ENCODE data around the gene ZSWIM6. TPM values are rescaled to one million over a fixed set of nuclear protein-coding genes. Genes with fewer than 3 reads are reported as not detected.

Gene ZSWIM6
- total and polyA plus RNA-seq, 2 experiments from 2014 or later, result 3.9 to 6.0 TPM

- Histone ChIP-seq H3K9me2 (ENCODE audit: insufficient read depth) (no peaks in the 10 kb centered on the region), H3F3A (replicated peaks; ENCODE audit: low read depth) (no peaks in the 10 kb centered on the region), H3K36me3 (ENCODE audit: insufficient read depth) (no peaks in the 10 kb centered on the region), H3K27me3 (ENCODE audit: insufficient read depth) (no peaks in the 10 kb centered on the region), H3K4me1 (ENCODE audit: insufficient read depth) (peaks cover 57% of the 10 kb centered on the region), H3K4me3 (peak overlapping the region; percentile 23; the same call in 1 of the 2 replicates), H4K20me1 (replicated peaks; ENCODE audit: insufficient read depth) (no peaks in the 10 kb centered on the region), H3K27ac (ENCODE audit: low read depth) (peak overlapping the region; percentile 86), H3K79me2 (replicated peaks; ENCODE audit: insufficient read depth) (peaks cover 50% of the 10 kb centered on the region), H3K4me2 (peak overlapping the region; percentile 65), H2AFZ (no peak overlapping the region)
- Mint-ChIP-seq H3K4me1 (peaks cover 53% of the 10 kb centered on the region), H3K9me3 (peaks cover 4% of the 10 kb centered on the region; the same call in 2 of the 3 replicates), H3K27me3 (ENCODE audit: insufficient read depth, low read depth, poor library complexity) (peaks cover 5% of the 10 kb centered on the region), H3K27ac (peak overlapping the region; percentile 3; the same call in 1 of the 2 replicates), H3K36me3 (ENCODE audit: low read depth) (peaks cover 4% of the 10 kb centered on the region; the same call in 2 of the 3 replicates), H3K4me3 (peak overlapping the region; percentile 20; the same call in 1 of the 3 replicates)
- ATAC-seq (peak; percentile 85), DNase-seq (ENCODE audit: low spot score) (no peak)
- TF ChIP-seq STAT1 (IDR thresholded peaks at IDR 0.05; ENCODE audit: unreplicated experiment) (no peak), EZH2 (IDR thresholded peaks at IDR 0.05; ENCODE audit: low read depth, unreplicated experiment) (no peak), CTCF (conservative IDR thresholded peaks at IDR 0.05; ENCODE audit: low read depth in 2 of 2) (peak in 1 of 2 experiments; percentile 35; a peak in 2 of 4 replicates)
These were observed 84.4 kb downstream of the ZSWIM6 start for GRCh38 chr5:61416420-61416819.

- H3K79me2 ChIP-seq (replicated peaks; ENCODE audit: insufficient read depth), result peaks cover 58% of the 10 kb centered on the region
- H3K4me1 ChIP-seq (ENCODE audit: insufficient read depth), result peaks cover 48% of the 10 kb centered on the region
- ATAC-seq (no peak), DNase-seq (ENCODE audit: low spot score) (no peak)
- H4K20me1 ChIP-seq (replicated peaks; ENCODE audit: insufficient read depth), result no peaks in the 10 kb centered on the region
- H3K27ac ChIP-seq (ENCODE audit: low read depth), result no peak overlapping the region
- no peak overlapping the region for H2AFZ ChIP-seq
- Mint-ChIP-seq H3K27me3 (ENCODE audit: insufficient read depth, low read depth, poor library complexity) (peaks cover 5% of the 10 kb centered on the region), H3K36me3 (ENCODE audit: low read depth) (peaks cover 6% of the 10 kb centered on the region; the same call in 2 of the 3 replicates), H3K9me3 (peaks cover 6% of the 10 kb centered on the region; the same call in 2 of the 3 replicates), H3K4me3 (no peak overlapping the region), H3K27ac (no peak overlapping the region), H3K4me1 (peaks cover 44% of the 10 kb centered on the region)
- no peaks in the 10 kb centered on the region for H3F3A ChIP-seq (replicated peaks; ENCODE audit: low read depth)
- H3K4me2 ChIP-seq, result no peak overlapping the region
- no peaks in the 10 kb centered on the region for H3K9me2 ChIP-seq (ENCODE audit: insufficient read depth)
- no peaks in the 10 kb centered on the region for H3K27me3 ChIP-seq (ENCODE audit: insufficient read depth)
- H3K4me3 ChIP-seq, result no peak overlapping the region
- no peaks in the 10 kb centered on the region for H3K36me3 ChIP-seq (ENCODE audit: insufficient read depth)
- TF ChIP-seq ZNF462 (CRISPR knock-in tag; IDR thresholded peaks at IDR 0.05), result no peak
- no peak for TF ChIP-seq CREB1 (CRISPR knock-in tag; IDR thresholded peaks at IDR 0.05; ENCODE audit: low read depth)
- no peak for TF ChIP-seq STAT1 (IDR thresholded peaks at IDR 0.05; ENCODE audit: unreplicated experiment)
- TF ChIP-seq JUNB (IDR thresholded peaks at IDR 0.05; ENCODE audit: unreplicated experiment), result no peak
- TF ChIP-seq EZH2phosphoT487 (IDR thresholded peaks at IDR 0.05; ENCODE audit: unreplicated experiment), result no peak
- no peak for TF ChIP-seq NANOG (IDR thresholded peaks at IDR 0.05; ENCODE audit: borderline replicate concordance)
- TF ChIP-seq, protein P1, sequence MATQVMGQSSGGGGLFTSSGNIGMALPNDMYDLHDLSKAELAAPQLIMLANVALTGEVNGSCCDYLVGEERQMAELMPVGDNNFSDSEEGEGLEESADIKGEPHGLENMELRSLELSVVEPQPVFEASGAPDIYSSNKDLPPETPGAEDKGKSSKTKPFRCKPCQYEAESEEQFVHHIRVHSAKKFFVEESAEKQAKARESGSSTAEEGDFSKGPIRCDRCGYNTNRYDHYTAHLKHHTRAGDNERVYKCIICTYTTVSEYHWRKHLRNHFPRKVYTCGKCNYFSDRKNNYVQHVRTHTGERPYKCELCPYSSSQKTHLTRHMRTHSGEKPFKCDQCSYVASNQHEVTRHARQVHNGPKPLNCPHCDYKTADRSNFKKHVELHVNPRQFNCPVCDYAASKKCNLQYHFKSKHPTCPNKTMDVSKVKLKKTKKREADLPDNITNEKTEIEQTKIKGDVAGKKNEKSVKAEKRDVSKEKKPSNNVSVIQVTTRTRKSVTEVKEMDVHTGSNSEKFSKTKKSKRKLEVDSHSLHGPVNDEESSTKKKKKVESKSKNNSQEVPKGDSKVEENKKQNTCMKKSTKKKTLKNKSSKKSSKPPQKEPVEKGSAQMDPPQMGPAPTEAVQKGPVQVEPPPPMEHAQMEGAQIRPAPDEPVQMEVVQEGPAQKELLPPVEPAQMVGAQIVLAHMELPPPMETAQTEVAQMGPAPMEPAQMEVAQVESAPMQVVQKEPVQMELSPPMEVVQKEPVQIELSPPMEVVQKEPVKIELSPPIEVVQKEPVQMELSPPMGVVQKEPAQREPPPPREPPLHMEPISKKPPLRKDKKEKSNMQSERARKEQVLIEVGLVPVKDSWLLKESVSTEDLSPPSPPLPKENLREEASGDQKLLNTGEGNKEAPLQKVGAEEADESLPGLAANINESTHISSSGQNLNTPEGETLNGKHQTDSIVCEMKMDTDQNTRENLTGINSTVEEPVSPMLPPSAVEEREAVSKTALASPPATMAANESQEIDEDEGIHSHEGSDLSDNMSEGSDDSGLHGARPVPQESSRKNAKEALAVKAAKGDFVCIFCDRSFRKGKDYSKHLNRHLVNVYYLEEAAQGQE (IDR thresholded peaks at IDR 0.05; ENCODE audit: unreplicated experiment), result no peak
These were observed 85.3 kb downstream of the ZSWIM6 start for GRCh38 chr5:61417340-61417739.

Measured in GM23338 (cell line).